Glutamatergic neuron (in vitro differentiated cells): ENCODE measurements around the gene NCAM1. TPM values are rescaled to one million over a fixed set of nuclear protein-coding genes. Genes with fewer than 3 reads are reported as not detected.

ENCODE experiments used
- DNase-seq: peaks from one replicate; pipeline ENCODE4 v3.0.0; 2022
- H3K27ac Mint-ChIP-seq: one replicate; pipeline ENCODE4 v1.8.0; 2020; ENCODE audit warnings: mild to moderate bottlenecking, mixed read lengths, inconsistent platforms; ENCODE audit not compliant: unreplicated experiment
- H3K27me3 Mint-ChIP-seq: one replicate; pipeline ENCODE4 v1.8.0; 2020; ENCODE audit warnings: mild to moderate bottlenecking, moderate library complexity, mixed read lengths, inconsistent platforms; ENCODE audit not compliant: unreplicated experiment
- H3K36me3 Mint-ChIP-seq: one replicate; pipeline ENCODE4 v1.8.0; 2020; ENCODE audit warnings: mild to moderate bottlenecking, mixed read lengths, inconsistent platforms; ENCODE audit not compliant: unreplicated experiment
- H3K4me1 Mint-ChIP-seq: one replicate; pipeline ENCODE4 v1.8.0; 2020; ENCODE audit warnings: mild to moderate bottlenecking, low read depth, mixed read lengths, inconsistent platforms; ENCODE audit not compliant: unreplicated experiment
- H3K4me3 Mint-ChIP-seq: one replicate; pipeline ENCODE4 v1.8.0; 2020; ENCODE audit warnings: mild to moderate bottlenecking, mixed read lengths, inconsistent platforms; ENCODE audit not compliant: unreplicated experiment
- H3K9me3 Mint-ChIP-seq: one replicate; pipeline ENCODE4 v1.8.0; 2020; ENCODE audit warnings: mild to moderate bottlenecking, moderate library complexity, mixed read lengths, inconsistent platforms; ENCODE audit not compliant: unreplicated experiment
- total RNA-seq: library from RNA; stranded (reverse); fragmentation: NEBNext Ultra II Directional; extraction: Animal tissue kit (Norgen Biotek cat#: 25700); gene quantifications from one replicate; pipeline ENCODE4 v1.2.1, GENCODE V29; 2021; ENCODE audit not compliant: unreplicated experiment
- TF ChIP-seq, protein P1 (sequence below): fragments of 200-600 bp; sonication (generic); IDR thresholded peaks from one replicate; pipeline ENCODE4 v1.5.0; 2021; ENCODE audit not compliant: partially characterized antibody, unreplicated experiment

The NCAM1 gene
- total RNA-seq, 1 donor from 2014 or later, result 819 TPM

GRCh38 chr11:112942966-112943643 is 18.1 kb upstream of the NCAM1 start:
- no peaks in the 10 kb centered on the region for H3K36me3 Mint-ChIP-seq
- H3K27ac Mint-ChIP-seq, result no peak overlapping the region
- H3K4me1 Mint-ChIP-seq, result no peaks in the 10 kb centered on the region
- H3K27me3 Mint-ChIP-seq, result no peaks in the 10 kb centered on the region
- H3K4me3 Mint-ChIP-seq, result no peak overlapping the region
- TF ChIP-seq, protein P1, sequence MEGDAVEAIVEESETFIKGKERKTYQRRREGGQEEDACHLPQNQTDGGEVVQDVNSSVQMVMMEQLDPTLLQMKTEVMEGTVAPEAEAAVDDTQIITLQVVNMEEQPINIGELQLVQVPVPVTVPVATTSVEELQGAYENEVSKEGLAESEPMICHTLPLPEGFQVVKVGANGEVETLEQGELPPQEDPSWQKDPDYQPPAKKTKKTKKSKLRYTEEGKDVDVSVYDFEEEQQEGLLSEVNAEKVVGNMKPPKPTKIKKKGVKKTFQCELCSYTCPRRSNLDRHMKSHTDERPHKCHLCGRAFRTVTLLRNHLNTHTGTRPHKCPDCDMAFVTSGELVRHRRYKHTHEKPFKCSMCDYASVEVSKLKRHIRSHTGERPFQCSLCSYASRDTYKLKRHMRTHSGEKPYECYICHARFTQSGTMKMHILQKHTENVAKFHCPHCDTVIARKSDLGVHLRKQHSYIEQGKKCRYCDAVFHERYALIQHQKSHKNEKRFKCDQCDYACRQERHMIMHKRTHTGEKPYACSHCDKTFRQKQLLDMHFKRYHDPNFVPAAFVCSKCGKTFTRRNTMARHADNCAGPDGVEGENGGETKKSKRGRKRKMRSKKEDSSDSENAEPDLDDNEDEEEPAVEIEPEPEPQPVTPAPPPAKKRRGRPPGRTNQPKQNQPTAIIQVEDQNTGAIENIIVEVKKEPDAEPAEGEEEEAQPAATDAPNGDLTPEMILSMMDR, result no peak
- no peaks in the 10 kb centered on the region for H3K9me3 Mint-ChIP-seq
- no peak for DNase-seq

DNA sequence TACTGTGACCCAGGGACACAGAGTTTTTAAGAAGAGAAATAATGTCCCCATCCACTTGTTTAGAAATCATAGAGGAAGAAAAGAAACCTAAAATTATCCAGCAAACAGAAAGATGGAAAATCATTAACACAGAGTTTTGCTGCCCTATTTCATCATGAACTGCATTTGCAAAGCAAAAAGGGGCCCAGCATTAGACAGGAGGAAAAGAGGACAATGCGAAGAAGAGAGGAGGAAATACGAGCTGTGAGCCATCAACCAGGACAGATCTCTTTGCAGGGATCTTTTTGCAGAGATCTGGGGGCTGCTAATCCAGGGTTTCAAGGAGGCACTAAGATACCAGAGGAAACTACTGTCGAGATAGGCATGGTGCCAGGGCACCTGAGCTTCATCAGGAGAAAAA is 14.4 kb upstream of the NCAM1 start:
- TF ChIP-seq, protein P1, result no peak
- no peaks in the 10 kb centered on the region for H3K36me3 Mint-ChIP-seq
- no peak overlapping the region for H3K4me3 Mint-ChIP-seq
- no peaks in the 10 kb centered on the region for H3K9me3 Mint-ChIP-seq
- no peak for DNase-seq
- H3K27ac Mint-ChIP-seq, result no peak overlapping the region
- H3K27me3 Mint-ChIP-seq, result peaks cover 3% of the 10 kb centered on the region
- H3K4me1 Mint-ChIP-seq, result no peaks in the 10 kb centered on the region

DNA sequence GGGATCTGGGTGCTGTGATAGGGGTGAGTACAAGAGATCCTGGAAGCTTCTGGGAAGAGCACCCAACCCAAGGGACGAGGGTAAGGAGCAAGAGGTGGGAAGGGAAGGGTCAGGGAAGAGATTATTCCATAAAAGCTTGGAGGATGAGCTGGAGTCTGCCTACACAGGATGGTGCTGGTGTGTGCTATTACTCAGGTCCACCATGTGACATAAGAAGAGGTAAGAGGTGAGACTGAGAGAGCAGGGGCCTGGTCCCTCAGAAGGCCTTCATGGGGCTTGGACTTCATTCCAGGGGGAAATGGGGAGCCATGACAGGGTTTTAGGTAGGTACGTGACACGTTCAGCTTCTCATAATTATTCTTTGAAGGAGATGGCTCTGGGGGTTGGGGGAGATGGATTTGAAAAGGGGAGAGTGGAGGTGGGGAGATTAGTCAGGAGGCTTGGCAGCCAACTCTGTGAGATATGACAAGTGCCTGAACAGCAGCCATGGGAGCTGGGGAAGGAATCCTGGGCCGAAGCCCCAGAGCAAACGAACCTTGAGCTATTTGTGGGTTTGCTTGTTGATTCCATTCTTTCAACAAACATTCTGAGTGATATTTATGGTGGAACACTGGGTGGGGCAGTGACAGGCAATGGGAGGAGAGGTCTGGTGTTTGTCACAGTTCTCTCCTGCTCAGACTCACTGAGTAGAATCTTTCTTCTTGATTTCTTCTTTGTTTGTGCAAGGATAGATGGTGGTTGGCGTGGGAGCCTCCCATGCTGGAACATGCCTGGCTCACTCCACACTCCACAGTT is 11.2 kb upstream of the NCAM1 start:
- Mint-ChIP-seq H3K27me3 (peaks cover 3% of the 10 kb centered on the region), H3K9me3 (no peaks in the 10 kb centered on the region), H3K4me1 (no peaks in the 10 kb centered on the region), H3K27ac (no peak overlapping the region), H3K4me3 (no peak overlapping the region), H3K36me3 (no peaks in the 10 kb centered on the region)
- no peak for DNase-seq
- TF ChIP-seq, protein P1, result no peak

DNA sequence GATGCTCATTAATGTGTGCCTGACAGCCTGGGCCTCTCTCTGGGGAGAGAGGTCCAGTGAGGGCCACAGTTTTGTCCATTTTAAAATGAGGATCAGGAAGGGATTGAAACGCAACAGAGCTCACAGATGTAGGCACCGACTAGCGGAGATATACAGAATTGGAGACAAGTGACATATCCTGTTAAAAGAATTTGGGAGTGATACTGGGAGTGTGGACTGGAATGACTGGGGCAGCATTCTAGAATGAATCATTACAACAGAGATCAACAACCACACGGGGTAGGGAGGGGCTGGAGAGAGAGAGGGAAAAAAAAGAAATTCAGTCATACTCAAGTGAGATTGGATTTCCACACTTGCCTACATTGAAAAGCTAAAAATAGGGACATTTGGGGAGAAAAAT is 2.5 kb upstream of the NCAM1 start:
- Mint-ChIP-seq H3K36me3 (no peaks in the 10 kb centered on the region), H3K27me3 (peaks cover 11% of the 10 kb centered on the region), H3K9me3 (peaks cover 14% of the 10 kb centered on the region), H3K4me3 (no peak overlapping the region), H3K4me1 (peaks cover 17% of the 10 kb centered on the region), H3K27ac (no peak overlapping the region)
- TF ChIP-seq, protein P1, result no peak
- no peak for DNase-seq
